PFSK-1 (cell line): ENCODE data around the gene HSBP1L1.

Source experiments
- FOXP2 ChIP-seq: optimal IDR thresholded peaks from 2 replicates; pipeline ENCODE3; 2011; ENCODE audit warnings: borderline replicate concordance, control low read depth, inconsistent platforms; ENCODE audit not compliant: insufficient read depth; ENCODE audit errors: extremely low read length, extremely low read depth
- POLR2AphosphoS5 ChIP-seq: IDR thresholded peaks from 2 replicates; pipeline ENCODE4 v1.6.1; 2012; ENCODE audit warnings: low read depth, mild to moderate bottlenecking, control low read depth, low read length, moderate library complexity
- SIN3A ChIP-seq: IDR thresholded peaks from 2 replicates; pipeline ENCODE4 v1.6.1; 2012; ENCODE audit warnings: mild to moderate bottlenecking, low read length, moderate library complexity, borderline replicate concordance; ENCODE audit not compliant: insufficient read depth
- TAF1 ChIP-seq: IDR thresholded peaks from 2 replicates; pipeline ENCODE4 v1.6.1; 2012; ENCODE audit warnings: low read length, control low read depth, borderline replicate concordance; ENCODE audit not compliant: insufficient read depth
- TF ChIP-seq, protein P1 (sequence below), 2 experiments: IDR thresholded peaks; 2 replicates each; pipeline versions ENCODE4 v1.6.1 to v1.8.0; 2011 to 2012; ENCODE audit warnings: low read depth in 2 of 2, low read length in 2 of 2, control low read depth in 1 of 2, inconsistent platforms in 1 of 2, mild to moderate bottlenecking in 1 of 2, moderate library complexity in 1 of 2; ENCODE audit not compliant: insufficient read depth in 1 of 2

The HSBP1L1 gene

DNA sequence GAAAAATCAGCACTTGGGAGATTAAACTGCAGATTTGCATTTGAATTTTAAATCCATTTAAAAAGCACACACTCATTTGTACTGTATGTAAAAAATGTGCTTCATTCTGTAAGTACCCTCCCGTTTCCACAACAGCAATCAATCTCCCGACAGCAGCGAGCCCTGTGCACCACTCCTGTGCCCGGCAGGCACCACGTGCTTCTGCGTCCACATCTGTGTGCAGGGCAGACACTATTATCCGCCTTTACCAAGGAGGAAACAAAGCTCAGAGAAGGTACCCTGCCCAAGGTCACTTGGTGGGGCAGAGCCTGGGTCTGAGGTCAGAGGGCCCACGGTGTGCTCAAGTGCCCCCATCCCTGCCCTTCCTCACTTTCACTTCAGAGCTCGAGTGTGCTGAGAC lies 7.5 kb downstream of the HSBP1L1 start:
- TF ChIP-seq, protein P1, sequence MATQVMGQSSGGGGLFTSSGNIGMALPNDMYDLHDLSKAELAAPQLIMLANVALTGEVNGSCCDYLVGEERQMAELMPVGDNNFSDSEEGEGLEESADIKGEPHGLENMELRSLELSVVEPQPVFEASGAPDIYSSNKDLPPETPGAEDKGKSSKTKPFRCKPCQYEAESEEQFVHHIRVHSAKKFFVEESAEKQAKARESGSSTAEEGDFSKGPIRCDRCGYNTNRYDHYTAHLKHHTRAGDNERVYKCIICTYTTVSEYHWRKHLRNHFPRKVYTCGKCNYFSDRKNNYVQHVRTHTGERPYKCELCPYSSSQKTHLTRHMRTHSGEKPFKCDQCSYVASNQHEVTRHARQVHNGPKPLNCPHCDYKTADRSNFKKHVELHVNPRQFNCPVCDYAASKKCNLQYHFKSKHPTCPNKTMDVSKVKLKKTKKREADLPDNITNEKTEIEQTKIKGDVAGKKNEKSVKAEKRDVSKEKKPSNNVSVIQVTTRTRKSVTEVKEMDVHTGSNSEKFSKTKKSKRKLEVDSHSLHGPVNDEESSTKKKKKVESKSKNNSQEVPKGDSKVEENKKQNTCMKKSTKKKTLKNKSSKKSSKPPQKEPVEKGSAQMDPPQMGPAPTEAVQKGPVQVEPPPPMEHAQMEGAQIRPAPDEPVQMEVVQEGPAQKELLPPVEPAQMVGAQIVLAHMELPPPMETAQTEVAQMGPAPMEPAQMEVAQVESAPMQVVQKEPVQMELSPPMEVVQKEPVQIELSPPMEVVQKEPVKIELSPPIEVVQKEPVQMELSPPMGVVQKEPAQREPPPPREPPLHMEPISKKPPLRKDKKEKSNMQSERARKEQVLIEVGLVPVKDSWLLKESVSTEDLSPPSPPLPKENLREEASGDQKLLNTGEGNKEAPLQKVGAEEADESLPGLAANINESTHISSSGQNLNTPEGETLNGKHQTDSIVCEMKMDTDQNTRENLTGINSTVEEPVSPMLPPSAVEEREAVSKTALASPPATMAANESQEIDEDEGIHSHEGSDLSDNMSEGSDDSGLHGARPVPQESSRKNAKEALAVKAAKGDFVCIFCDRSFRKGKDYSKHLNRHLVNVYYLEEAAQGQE (IDR thresholded peaks at IDR 0.05; ENCODE audit: insufficient read depth in 1 of 2, low read depth in 2 of 2, low read length in 2 of 2), result no peak
- no peak for TF ChIP-seq POLR2AphosphoS5
- no peak for TF ChIP-seq SIN3A

DNA sequence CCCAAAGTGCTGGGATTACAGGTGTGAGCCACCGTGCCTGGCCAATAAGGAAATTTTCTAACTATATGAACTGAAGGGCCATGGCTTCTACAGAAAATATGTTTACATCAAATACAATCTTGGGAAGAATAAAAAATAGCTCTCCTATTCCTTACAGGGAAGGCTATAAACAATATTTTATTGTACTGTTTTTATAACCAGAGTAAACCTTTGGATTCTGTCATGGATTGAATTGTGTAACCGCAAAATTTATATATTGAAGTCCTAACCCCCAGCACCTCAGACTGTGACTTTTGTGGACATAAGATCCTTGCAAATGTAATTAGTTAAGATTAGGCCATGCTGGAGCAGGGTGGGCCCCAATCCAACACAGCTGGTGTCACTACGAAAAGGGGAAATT lies 8.3 kb downstream of the HSBP1L1 start:
- TF ChIP-seq, protein P1 (IDR thresholded peaks at IDR 0.05; ENCODE audit: insufficient read depth in 1 of 2, low read depth in 2 of 2, low read length in 2 of 2), result no peak
- TF ChIP-seq FOXP2, result no peak
- no peak for TF ChIP-seq TAF1
- TF ChIP-seq POLR2AphosphoS5, result no peak

DNA sequence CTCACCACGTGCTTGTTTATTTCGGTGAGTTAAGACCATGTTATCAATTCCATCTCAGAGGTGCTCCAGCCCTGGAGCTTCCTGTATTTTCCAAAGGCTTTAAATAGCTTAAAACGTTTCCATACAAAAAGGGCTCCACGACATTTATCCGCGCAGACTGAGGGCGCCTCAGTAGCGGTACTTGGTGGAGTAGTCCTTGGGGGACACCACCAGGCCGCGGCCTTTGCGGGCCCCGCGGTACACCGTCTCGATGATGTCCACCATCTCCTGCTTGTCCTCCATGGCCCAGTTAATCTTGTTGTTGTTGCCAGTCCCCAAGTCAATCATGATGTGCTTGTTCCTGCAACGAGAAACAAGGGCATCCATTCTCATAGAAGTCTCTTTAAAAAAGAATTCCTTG lies 9.1 kb downstream of the HSBP1L1 start:
- TF ChIP-seq SIN3A, result no peak
- no peak for TF ChIP-seq TAF1
- TF ChIP-seq, protein P1 (IDR thresholded peaks at IDR 0.05; ENCODE audit: insufficient read depth in 1 of 2, low read depth in 2 of 2, low read length in 2 of 2), result no peak
- no peak for TF ChIP-seq FOXP2
- no peak for TF ChIP-seq POLR2AphosphoS5

DNA sequence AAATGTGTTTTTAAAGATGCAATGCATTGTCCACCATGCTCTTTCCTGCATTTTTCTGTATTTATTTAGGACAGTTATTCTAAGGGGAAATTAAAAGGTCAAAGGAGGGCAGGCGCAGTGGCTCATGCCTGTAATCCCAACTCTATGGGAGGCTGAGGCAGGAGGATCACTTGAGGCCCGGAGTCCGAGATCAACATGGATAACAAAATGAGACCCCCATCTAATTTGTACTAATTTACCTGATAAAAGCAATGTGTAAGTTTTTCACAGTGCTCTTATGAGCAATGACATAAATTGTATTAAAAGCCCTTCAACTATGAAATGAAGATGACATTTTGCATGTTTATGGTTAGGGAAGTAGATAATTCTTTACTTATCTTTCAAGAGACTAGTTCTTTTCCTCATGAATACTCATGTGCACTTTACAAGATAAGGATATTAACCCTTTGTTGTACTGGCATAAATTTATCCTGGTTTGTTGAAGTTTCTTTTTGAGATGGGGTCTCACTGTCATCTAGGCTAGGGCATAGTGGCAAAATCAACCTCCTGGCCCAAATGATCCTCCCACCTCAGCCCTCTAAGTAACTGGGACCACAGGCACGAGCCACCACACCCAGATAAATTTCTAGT lies 9.7 kb downstream of the HSBP1L1 start:
- no peak for TF ChIP-seq POLR2AphosphoS5
- TF ChIP-seq FOXP2, result no peak
- no peak for TF ChIP-seq SIN3A
- TF ChIP-seq, protein P1 (IDR thresholded peaks at IDR 0.05; ENCODE audit: insufficient read depth in 1 of 2, low read depth in 2 of 2, low read length in 2 of 2), result no peak
- no peak for TF ChIP-seq TAF1

DNA sequence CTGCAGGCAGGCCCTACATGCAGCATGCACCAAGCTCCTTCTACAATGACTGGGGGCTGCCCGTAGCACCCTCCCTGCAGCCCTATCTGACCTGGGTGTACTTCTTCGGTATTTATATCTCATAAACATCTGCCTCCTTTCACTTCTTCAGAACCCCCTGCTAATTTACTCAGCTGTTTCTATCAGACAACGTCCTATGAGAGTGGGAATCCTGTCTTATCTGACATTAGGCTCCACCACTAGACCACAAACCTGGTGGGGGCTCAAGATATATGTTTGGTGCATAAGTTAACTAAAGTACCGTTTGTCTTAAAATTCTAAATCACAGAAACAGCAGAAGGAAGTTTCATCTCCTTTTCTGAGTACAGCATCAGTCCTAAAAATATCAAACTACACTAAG lies 10.6 kb downstream of the HSBP1L1 start:
- no peak for TF ChIP-seq SIN3A
- no peak for TF ChIP-seq TAF1
- TF ChIP-seq, protein P1 (IDR thresholded peaks at IDR 0.05; ENCODE audit: insufficient read depth in 1 of 2, low read depth in 2 of 2, low read length in 2 of 2), result no peak
- no peak for TF ChIP-seq FOXP2
- no peak for TF ChIP-seq POLR2AphosphoS5
